Gastrocnemius medialis (tissue), 4 donors: ENCODE results near the gene YWHAB. TPM values are rescaled to one million over a fixed set of nuclear protein-coding genes. Genes with fewer than 3 reads are reported as not detected.

Source experiments
- ATAC-seq, 2 donors: fragments of 150-250 bp; one replicate each; pipeline ENCODE4 v1.9.1; 2016
- DNase-seq, 2 donors: peaks; one replicate each; pipeline ENCODE4 v3.0.0-alpha.2; 2019
- H3K27ac ChIP-seq, 4 donors: fragments of 200-600 bp; sonication (generic); 1 replicate in 1 of 4; 2 replicates in 3 of 4; pipeline ENCODE4 v1.5.1; 2016 to 2018; ENCODE audit warnings: mild to moderate bottlenecking in 2 of 4, moderate library complexity in 1 of 4
- H3K27me3 ChIP-seq, 3 donors: fragments of 200-600 bp; sonication (generic) in 2 of 3; 1 replicate in 1 of 3; 2 replicates in 2 of 3; pipeline versions ENCODE4 v1.5.1 to v1.6.0; 2016 to 2019; ENCODE audit warnings: mild to moderate bottlenecking in 1 of 3, moderate library complexity in 1 of 3
- H3K36me3 ChIP-seq, 2 donors: fragments of 200-600 bp; sonication (generic) in 1 of 2; one replicate each; pipeline ENCODE4 v1.5.1; 2017 to 2018
- H3K4me1 ChIP-seq, 2 donors: fragments of 200-600 bp; sonication (generic) in 1 of 2; one replicate each; pipeline ENCODE4 v1.5.1; 2016 to 2017; ENCODE audit warnings: mild to moderate bottlenecking in 2 of 2
- H3K4me3 ChIP-seq, 4 donors: fragments of 200-600 bp; sonication (generic) in 3 of 4; 1 replicate in 1 of 4; 2 replicates in 3 of 4; pipeline ENCODE4 v1.5.1; 2016 to 2019; ENCODE audit warnings: mild to moderate bottlenecking in 2 of 4
- H3K9me3 ChIP-seq, 3 donors: fragments of 200-600 bp; sonication (generic) in 2 of 3; 1 replicate in 1 of 3; 2 replicates in 2 of 3; pipeline ENCODE4 v1.5.1; 2016 to 2019
- CTCF ChIP-seq, 5 experiments: fragments of 450-650 bp in 3 of 5; fragments of 200-600 bp in 2 of 5; sonication (generic) in 2 of 5; IDR thresholded peaks in 4 of 5; conservative IDR thresholded peaks in 1 of 5; 1 replicate in 4 of 5; 2 replicates in 1 of 5; pipeline ENCODE4 v1.5.1; 2016 to 2019; ENCODE audit warnings: antibody characterized with exemption in 5 of 5, mild to moderate bottlenecking in 3 of 5, moderate library complexity in 3 of 5
- POLR2A ChIP-seq, 2 donors: fragments of 450-650 bp; IDR thresholded peaks; one replicate each; pipeline ENCODE4 v1.6.1; 2017; ENCODE audit warnings: antibody characterized with exemption in 2 of 2, mild to moderate bottlenecking in 2 of 2, moderate library complexity in 2 of 2
- in situ Hi-C, 4 donors: fragments of 200-750 bp; cut with MboI; loops; one replicate each; pipeline versions ENCODE4 v1.15.0 to v1.8.0; 2017; ENCODE audit warnings: low sequenced_read_pairs in 4 of 4
- intact Hi-C: fragments of 100-400 bp; cut with DNase I; formaldehyde crosslinking; loops from one replicate; pipeline ENCODE4 v1.15.1; 2023; ENCODE audit warnings: low total_unique reads
- total RNA-seq, 4 donors: library from RNA; depleted of rRNA; stranded (reverse); fragments of >200 nt; gene quantifications; one replicate each; pipeline versions ENCODE4 v1.1.0 to v1.2.3, GENCODE V29; 2016

YWHAB gene
- total RNA-seq, 4 donors from 2014 or later: 73.2 to 77.9 (median 75.2) TPM

- Histone ChIP-seq H3K9me3 (no peaks in the 10 kb centered on the region), H3K4me3 (no peak overlapping the region), H3K36me3 (no peaks in the 10 kb centered on the region), H3K4me1 (peaks cover 0 to under 1% of the 10 kb centered on the region in 2 donors), H3K27ac (no peak overlapping the region), H3K27me3 (no peaks in the 10 kb centered on the region)
- no peak for ATAC-seq
- in situ Hi-C loops (no loop called here), intact Hi-C loops (no loop called here)
- TF ChIP-seq POLR2A (IDR thresholded peaks at IDR 0.05) (no peak), CTCF (IDR thresholded peaks at IDR 0.05 in 4 of 5, conservative IDR thresholded peaks at IDR 0.05 in 1 of 5) (no peak)
- DNase-seq: no peak
Observed at GRCh38 chr20:44856442-44856841, 29.1 kb upstream of the YWHAB start.

- no peak for ATAC-seq
- in situ Hi-C loops (no loop called here), intact Hi-C loops (no loop called here)
- Histone ChIP-seq H3K27me3 (no peaks in the 10 kb centered on the region), H3K4me1 (peaks cover 3 to 5% of the 10 kb centered on the region in 2 donors), H3K9me3 (no peaks in the 10 kb centered on the region), H3K36me3 (no peaks in the 10 kb centered on the region), H3K4me3 (no peak overlapping the region), H3K27ac (no peak overlapping the region)
- TF ChIP-seq CTCF (IDR thresholded peaks at IDR 0.05 in 4 of 5, conservative IDR thresholded peaks at IDR 0.05 in 1 of 5): no peak
- no peak for TF ChIP-seq POLR2A (IDR thresholded peaks at IDR 0.05)
- no peak for DNase-seq
Observed at GRCh38 chr20:44856856-44857448, 28.6 kb upstream of the YWHAB start.

DNA sequence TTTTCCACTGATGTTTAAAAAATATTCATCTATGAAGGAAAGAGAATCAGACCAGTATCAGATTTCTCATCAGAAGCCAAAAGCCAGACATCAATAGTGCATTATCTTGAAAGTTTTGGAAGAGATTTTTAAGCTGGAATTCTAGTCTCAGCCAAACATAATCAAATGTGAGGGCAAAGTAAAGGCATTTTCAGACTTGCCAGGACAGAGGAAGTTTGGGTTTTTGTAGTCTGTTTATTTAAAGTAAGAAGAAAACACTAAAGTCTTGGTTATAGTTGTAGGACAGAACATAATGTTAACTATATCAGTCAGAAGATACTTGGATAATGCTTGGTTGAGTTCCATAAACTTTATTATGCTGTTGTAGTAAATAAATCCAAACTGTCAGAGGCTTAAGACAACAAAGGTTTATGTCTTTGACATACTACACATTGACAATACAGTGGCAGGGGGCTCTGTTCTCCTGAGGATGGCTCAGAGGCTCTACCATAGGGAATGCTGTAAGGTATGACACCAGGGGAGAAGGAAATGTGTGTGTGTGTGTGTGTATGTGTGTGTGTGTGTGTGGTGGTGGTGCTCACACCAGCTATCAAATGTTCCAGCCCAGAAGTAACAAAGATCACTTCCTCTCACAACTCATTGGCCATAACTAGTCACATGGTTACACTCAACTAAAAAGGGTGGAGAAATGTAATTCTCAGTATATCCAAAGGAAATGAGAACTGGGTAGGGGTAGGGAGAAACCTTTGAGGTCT lies 26.7 kb upstream of the YWHAB start:
- in situ Hi-C loops (no loop called here), intact Hi-C loops (no loop called here)
- Histone ChIP-seq H3K4me1 (peaks cover 6 to 9% of the 10 kb centered on the region in 2 donors), H3K27ac (no peak overlapping the region), H3K27me3 (no peaks in the 10 kb centered on the region), H3K36me3 (no peaks in the 10 kb centered on the region), H3K9me3 (no peaks in the 10 kb centered on the region), H3K4me3 (no peak overlapping the region)
- ATAC-seq (no peak), DNase-seq (no peak)
- TF ChIP-seq CTCF (IDR thresholded peaks at IDR 0.05 in 4 of 5, conservative IDR thresholded peaks at IDR 0.05 in 1 of 5): no peak
- no peak for TF ChIP-seq POLR2A (IDR thresholded peaks at IDR 0.05)

DNA sequence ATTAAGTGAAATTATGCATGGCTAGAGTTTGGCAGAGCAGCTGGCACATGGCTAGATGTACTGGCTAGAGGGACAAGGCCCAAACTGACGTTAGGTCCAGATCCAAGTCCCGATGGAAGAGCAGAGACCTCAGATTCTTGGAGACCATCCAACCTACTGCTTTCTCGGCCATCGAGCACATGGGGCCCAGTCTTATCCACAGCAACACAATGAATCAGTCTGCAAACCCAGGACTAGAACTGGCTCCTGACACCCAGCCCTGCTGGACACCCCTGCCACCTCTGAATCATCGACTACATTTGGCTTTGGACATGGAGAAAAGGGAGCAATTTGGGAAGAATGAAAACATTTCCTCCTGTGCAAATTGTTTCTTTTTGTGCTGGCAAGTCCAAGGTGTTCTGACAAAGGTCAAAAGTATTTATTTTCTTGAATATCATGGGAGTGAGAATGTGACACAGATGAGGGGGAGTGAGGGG lies 23.9 kb upstream of the YWHAB start:
- no peaks in the 10 kb centered on the region for H3K36me3 ChIP-seq
- in situ Hi-C loops (loop anchor here in 3 of 4 donors (10.0 kb wide), 2 partner anchors 117 to 177 kb away; partner anchors contain the start of gene KCNK15 (in 2 of the 3)), intact Hi-C loops (no loop called here)
- ATAC-seq (peak; percentile 78 to 88), DNase-seq (peak; percentile 18 to 48)
- H3K4me1 ChIP-seq: peaks cover 6 to 9% of the 10 kb centered on the region in 2 donors
- H3K27me3 ChIP-seq: no peaks in the 10 kb centered on the region
- H3K9me3 ChIP-seq: no peaks in the 10 kb centered on the region
- TF ChIP-seq POLR2A (IDR thresholded peaks at IDR 0.05) (no peak), CTCF (IDR thresholded peaks at IDR 0.05 in 4 of 5, conservative IDR thresholded peaks at IDR 0.05 in 1 of 5) (no peak)
- H3K27ac ChIP-seq: peak overlapping the region in 1 of 4 donors; percentile 11
- H3K4me3 ChIP-seq: no peak overlapping the region
